CD4-positive, alpha-beta T cell treated with Interleukin-4 for 4 hours (primary cell): Measurements from ENCODE around the gene RASAL2.
"Not testable (repeated sequence)": the region's sequence is repeated elsewhere in the genome, so short reads cannot be mapped to it uniquely, and the experiment has no call there.

Experiments used
- DNase-seq: peaks from one replicate; pipeline ENCODE4 v3.0.0-alpha.2; 2020

The RASAL2 gene

DNA sequence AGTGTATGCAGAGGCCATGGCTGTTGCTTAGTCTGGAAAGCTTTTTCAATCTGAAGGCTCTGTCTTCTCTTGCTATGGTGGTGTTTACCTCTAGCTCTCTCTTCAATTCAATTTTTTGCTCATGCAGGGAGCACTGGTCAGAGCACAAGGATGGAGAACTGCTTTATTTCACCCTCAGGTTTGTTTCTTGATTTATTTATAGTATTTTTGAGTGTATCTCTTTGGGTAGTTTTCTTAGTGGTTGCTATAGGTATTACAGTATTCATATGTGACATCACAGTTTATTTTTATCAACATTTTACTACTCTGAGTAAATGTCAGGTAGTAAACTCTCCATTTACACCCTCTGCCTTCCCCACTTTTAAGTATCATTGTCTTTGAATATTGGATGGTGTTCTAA, 147.9 kb downstream of the RASAL2 start:
- no peak for DNase-seq

DNA sequence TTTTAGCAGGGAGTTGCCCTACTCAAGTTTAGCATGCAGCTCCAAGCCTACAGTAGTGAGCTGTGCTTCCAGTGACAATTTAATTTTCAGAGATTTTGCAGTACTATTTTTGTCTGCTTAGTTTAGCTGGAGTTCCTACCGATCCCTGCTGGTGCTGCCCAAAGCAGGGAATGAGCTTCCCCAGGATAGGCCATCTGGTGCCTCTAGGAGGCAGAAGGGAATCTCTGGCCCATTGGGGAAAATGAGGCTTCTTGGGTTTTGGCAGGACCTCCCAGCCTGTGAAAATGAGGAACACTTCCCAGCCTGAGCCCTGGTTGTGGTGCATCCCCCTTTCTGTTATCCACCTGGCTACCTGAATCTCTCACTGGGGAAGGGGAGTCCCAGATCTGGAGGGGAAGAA, 149.2 kb downstream of the RASAL2 start:
- no peak for DNase-seq

GRCh38 chr1:178243890-178244289, 150.0 kb downstream of the RASAL2 start:
- no peak for DNase-seq

DNA sequence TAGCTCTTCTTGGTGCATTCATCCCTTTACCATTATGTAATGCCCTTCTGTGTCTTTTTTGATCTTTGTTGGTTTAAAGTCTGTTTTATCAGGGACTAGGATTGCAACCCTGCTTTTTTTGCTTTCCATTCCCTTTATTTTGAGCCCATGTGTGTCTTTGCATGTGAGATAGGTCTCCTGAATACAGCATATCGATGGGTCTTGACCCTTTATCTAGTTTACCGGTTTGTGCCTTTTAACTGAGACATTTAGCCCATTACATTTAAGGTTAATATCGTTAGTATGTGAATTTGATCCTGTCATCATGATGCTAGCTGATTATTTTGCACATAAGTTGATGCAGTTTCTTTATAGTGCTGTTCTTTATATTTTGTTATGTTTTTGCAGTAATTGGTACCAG, 154.4 kb downstream of the RASAL2 start:
- not testable (repeated sequence) for DNase-seq

GRCh38 chr1:178253581-178253980, 159.7 kb downstream of the RASAL2 start:
- not testable (repeated sequence) for DNase-seq

DNA sequence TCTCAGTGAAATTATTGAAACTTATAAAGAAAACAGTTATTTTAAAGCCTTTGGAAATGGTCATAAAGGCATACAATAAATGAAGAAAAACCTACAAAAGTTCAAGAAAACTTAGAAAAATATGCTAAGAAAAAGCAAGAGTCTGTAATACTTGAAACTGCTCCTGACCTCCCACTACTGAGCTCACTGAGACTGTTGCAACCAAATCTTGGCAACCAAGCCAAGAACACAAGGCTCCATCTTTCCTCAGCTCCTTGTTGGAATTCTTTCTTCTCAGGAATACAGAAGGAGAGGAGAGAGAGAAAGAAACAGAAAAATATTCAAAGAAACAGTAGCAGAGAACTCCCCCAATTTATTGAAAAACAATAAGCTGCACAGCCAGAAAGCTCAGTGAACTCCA, 160.5 kb downstream of the RASAL2 start:
- DNase-seq = no peak

GRCh38 chr1:178258536-178258935, 164.6 kb downstream of the RASAL2 start:
- no peak for DNase-seq

GRCh38 chr1:178262120-178262500, 168.2 kb downstream of the RASAL2 start:
- DNase-seq = no peak

- DNase-seq = no peak
Measured at GRCh38 chr1:178263341-178263740, 169.4 kb downstream of the RASAL2 start.

DNA sequence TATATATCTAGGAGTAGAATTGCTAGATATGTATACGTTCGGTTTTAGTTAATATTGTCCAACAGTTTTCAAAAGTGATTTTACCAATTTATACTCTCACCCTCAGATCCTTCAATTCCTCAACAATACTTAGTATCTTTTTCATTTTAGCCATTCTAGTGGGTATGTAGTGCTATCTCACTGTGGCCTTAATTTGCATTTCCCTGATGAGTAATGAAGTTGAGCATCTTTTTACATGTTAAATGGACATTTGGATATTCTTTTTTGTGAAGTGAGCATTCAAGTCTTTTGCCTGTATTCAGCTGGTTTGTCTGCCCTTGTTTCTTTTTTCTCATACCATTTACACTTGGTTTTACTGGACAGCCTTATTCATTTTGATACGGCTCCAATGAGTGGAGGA, 172.2 kb downstream of the RASAL2 start:
- DNase-seq = no peak

DNA sequence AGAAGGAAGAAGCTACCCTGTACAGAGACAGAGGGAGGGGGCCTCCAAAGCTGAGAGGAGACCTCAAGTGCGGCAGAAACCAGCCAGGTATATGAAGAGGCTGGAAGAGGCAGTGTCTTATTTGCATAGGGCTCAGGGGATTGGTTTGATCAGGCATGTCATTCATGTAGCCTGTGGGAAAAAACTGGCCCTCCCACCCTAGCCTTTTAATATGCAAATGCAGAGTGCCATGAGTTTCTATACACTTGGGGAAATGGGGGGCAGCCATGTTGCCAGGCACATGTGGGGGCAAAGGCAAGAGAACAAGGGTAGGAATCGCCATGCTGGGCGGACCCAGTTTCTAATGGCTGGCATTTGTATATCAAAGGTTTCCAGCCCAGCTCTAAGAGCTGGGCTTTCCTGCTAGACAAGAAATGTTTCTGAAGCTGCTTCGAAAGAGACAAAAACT, 172.7 kb downstream of the RASAL2 start:
- no peak for DNase-seq

- DNase-seq = no peak
Measured at GRCh38 chr1:178267646-178268094, 173.8 kb downstream of the RASAL2 start.

GRCh38 chr1:178271471-178271870, 177.6 kb downstream of the RASAL2 start:
- DNase-seq = no peak

DNA sequence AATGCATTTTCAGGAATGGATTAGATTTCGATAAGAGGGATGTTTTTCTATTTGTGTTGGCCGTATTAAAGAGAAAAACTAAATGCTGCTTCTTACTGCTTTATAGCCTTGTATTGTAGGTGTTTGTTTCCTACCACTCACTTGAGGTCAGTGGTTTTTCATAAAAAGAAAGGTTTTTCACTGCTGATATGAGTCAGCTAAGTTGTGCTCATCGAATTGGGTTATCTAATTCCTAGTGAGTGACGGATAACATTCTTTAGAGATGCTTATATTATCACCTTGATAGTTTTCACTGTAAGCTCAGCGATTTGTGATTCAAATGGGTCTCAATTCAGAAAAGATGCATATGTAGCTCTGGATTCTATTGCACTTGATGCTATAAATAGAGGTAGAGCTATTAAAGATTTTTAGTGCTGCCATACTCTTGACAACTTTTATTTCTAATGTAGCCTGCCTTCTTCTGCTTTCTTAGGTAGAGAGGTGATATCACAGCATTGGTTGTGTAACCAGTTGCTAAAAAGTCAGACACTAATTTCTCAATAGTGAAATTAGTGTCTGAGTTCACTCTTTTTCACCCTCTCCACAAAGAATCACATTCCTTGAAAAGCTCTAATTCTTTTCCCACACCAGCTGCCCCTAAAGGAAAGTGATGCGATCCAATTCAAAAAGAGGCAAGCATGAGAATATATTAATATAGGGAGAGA, 180.0 kb downstream of the RASAL2 start:
- DNase-seq = no peak

GRCh38 chr1:178275049-178275448, 181.1 kb downstream of the RASAL2 start:
- DNase-seq = no peak

GRCh38 chr1:178275553-178275952, 181.6 kb downstream of the RASAL2 start:
- no peak for DNase-seq

- no peak for DNase-seq
Measured at GRCh38 chr1:178277793-178278530, 184.1 kb downstream of the RASAL2 start.

DNA sequence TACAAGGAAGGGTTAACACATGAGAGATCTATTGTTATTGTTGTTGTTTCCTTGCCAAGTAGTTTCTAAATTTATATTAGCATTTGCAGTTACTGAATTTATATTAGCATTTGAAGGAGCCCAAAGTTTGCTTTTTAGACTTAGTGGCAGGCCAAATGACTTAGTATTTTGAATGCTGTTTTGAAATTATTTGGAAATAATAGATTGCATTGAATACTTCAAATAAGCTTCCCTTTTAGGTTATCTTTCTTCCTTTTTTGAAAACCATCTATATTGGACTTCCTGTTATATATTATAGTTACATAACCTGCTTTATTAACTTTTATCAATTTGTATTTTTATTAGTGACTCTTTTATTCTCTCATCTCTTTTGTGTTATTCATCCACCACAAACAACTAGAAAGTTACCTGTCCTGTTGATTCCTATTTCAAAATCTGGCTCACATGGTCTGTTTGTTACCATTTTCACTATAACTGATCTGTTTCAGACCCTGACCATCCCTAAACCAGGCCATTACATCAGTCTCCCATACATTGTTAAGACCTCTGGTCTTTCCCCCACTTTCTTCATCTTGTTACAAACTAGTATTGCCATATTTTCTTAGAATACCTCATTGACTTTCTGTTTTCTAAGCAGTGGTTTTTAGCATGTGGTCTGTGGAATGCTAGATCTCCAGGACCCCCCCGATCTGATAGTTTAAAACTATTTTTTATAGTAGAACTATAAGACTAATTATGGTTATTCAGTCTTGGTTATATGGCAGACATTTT, 185.2 kb downstream of the RASAL2 start:
- no peak for DNase-seq

- DNase-seq = no peak
Measured at GRCh38 chr1:178282949-178283367, 189.1 kb downstream of the RASAL2 start.

- DNase-seq = no peak
Measured at GRCh38 chr1:178283409-178283808, 189.5 kb downstream of the RASAL2 start.

DNA sequence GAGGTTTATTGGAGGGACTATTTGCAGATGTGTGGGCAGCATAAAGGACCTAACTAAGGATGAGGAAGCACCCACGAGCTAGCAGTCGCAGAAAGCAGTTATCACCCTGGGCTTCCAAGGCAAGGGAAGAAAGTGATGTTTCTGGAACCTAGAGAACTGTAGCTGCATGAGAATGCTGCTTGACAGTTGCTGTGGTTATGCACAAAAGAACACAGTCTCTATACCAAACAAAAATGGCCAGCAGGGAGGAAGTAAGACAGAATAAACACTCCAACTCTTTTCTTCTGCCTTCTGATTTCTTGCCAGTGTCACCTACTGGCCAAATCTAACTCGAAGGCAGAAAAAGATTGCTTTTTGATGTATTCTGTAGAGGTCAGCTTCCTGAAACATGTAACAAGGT, 190.2 kb downstream of the RASAL2 start:
- no peak for DNase-seq

DNA sequence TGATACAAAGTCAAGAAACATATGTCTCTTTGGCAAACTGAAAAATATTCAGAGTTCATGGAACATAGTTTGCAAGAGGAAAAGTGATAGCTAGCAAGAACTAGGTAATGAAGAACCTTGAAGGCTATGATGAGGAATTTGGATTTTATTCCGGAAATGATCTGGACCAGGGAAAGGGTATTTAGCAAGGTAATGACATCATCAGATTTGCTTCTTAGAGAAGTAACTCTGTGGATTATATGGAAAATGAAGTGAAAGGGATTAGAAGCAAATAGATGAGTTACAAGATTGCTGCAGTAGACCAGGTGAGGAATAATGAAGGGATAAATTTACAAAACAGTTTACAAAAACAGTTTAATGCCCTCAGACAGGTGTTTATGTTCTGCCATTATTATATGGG, 197.3 kb downstream of the RASAL2 start:
- DNase-seq = no peak

- DNase-seq = no peak
Measured at GRCh38 chr1:178294654-178295053, 200.8 kb downstream of the RASAL2 start.

DNA sequence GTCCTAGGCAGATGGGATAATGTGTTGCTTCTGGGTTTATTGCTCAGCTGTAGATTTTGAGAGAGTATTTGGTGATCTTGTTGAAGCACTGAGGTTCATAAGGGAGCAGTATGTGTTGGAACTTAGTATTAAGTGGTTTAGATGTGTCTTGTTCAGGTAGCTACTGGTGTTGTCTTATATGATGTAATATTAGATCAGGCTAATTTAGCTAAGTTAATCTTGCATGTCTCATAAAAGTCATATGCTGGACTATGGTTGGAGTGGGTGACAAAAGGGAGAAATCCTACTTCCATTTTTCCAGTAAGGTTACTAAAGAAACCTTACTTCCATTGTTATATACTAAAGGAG, 206.4 kb downstream of the RASAL2 start:
- DNase-seq = no peak
